A549 (cell line): ENCODE data around the gene S1PR2. TPM values are rescaled to one million over a fixed set of nuclear protein-coding genes. Genes with fewer than 3 reads are reported as not detected.

Source experiments
- ATAC-seq, 2 experiments: fragments of 200-7000 bp in 1 of 2; fragments of >200 bp in 1 of 2; cut with Nextera tagmentation in 1 of 2; cut with Tn5 transposase in 1 of 2; 3 replicates each; pipeline versions ENCODE4 v1.8.0 to v1.9.1; 2018 to 2020; ENCODE audit warnings: mild to moderate bottlenecking in 1 of 2, moderate library complexity in 1 of 2
- CTCF ChIA-PET: fragments of 300-600 bp; sonication (Branson Sonifier 250); formaldehyde crosslinking; extraction: SDS; loops from one replicate; lab custom pipeline; 2021; ENCODE audit warnings: antibody characterized with exemption, inconsistent platforms; lab: Yijun Ruan, JAX
- POLR2A ChIA-PET: fragments of 350-600 bp; formaldehyde crosslinking; extraction: SDS; loops from one replicate; lab custom pipeline; 2021; ENCODE audit warnings: antibody characterized with exemption, inconsistent platforms; lab: Yijun Ruan, JAX
- DNase-seq, 2 experiments: peaks; one replicate each; pipeline versions ENCODE4 v3.0.0 to v3.0.0-alpha.2; 2011 to 2016; ENCODE audit warnings: low read depth in 1 of 2, low spot score in 1 of 2
- FAIRE-seq: peaks from 2 replicates; lab custom pipeline; 2011; peaks lifted over from hg19 to GRCh38; lab: Jason Lieb, UNC
- H3K27ac ChIP-seq, 2 experiments: fragments of >200 bp; sonication (Bioruptor Twin); formaldehyde crosslinking; 3 replicates each; pipeline ENCODE4 v1.5.1; 2016 to 2017
- H3K4me1 ChIP-seq: fragments of >200 bp; sonication (Bioruptor Twin); formaldehyde crosslinking; 3 replicates; pipeline ENCODE4 v1.6.1; 2016
- H3K4me2 ChIP-seq: fragments of >200 bp; sonication (Bioruptor Twin); formaldehyde crosslinking; 3 replicates; pipeline ENCODE4 v1.6.1; 2016
- H3K4me3 ChIP-seq: fragments of >200 bp; sonication (Bioruptor Twin); formaldehyde crosslinking; 3 replicates; pipeline ENCODE4 v1.5.1; 2016
- H3K9me3 ChIP-seq: fragments of >200 bp; sonication (Bioruptor Twin); formaldehyde crosslinking; 3 replicates; pipeline ENCODE4 v1.6.1; 2016
- ATOH8 ChIP-seq: fragments of 250-450 bp; sonication (Bioruptor Pico); IDR thresholded peaks from 2 replicates; pipeline ENCODE4 v1.5.0; 2020; ENCODE audit warnings: low read depth, mild to moderate bottlenecking, moderate library complexity
- BHLHE40 ChIP-seq: IDR thresholded peaks from 2 replicates; pipeline ENCODE4 v1.6.1; 2012; ENCODE audit warnings: low read depth, low read length, inconsistent platforms
- CBX2 ChIP-seq: fragments of 200-600 bp; sonication (generic); IDR thresholded peaks from 2 replicates; pipeline ENCODE4 v1.6.1; 2016; ENCODE audit warnings: low read depth, mild to moderate bottlenecking, borderline replicate concordance
- CBX8 ChIP-seq: fragments of 200-600 bp; sonication (generic); IDR thresholded peaks from 2 replicates; pipeline ENCODE4 v1.6.1; 2016
- CEBPB ChIP-seq, 2 experiments: fragments of >200 bp in 1 of 2; sonication (Bioruptor Twin) in 1 of 2; formaldehyde crosslinking in 1 of 2; IDR thresholded peaks; 2 replicates each; pipeline ENCODE4 v1.6.1; 2012 to 2016
- CTCF ChIP-seq: fragments of >200 bp; sonication (Bioruptor Twin); formaldehyde crosslinking; IDR thresholded peaks from 3 replicates; pipeline ENCODE4 v1.5.1; 2016
- EHF ChIP-seq: fragments of 250-450 bp; sonication (Bioruptor Pico); IDR thresholded peaks from 2 replicates; pipeline ENCODE4 v1.5.0; 2020; ENCODE audit warnings: mild to moderate bottlenecking
- EHMT2 ChIP-seq: fragments of 200-600 bp; sonication (generic); IDR thresholded peaks from 2 replicates; pipeline ENCODE4 v1.6.1; 2016; ENCODE audit warnings: antibody characterized with exemption, low read depth, mild to moderate bottlenecking, moderate library complexity
- ELK1 ChIP-seq: fragments of 150-350 bp; IDR thresholded peaks from 2 replicates; pipeline ENCODE4 v1.6.1; 2014; ENCODE audit warnings: low read depth, mild to moderate bottlenecking, low read length
- FOSB ChIP-seq: fragments of 250-450 bp; sonication (Bioruptor Pico); IDR thresholded peaks from 2 replicates; pipeline ENCODE4 v1.5.0; 2020; ENCODE audit warnings: mild to moderate bottlenecking, moderate library complexity
- FOSL2 ChIP-seq, 2 experiments: fragments of 450-650 bp in 1 of 2; fragments of >200 bp in 1 of 2; sonication (Bioruptor Twin) in 1 of 2; formaldehyde crosslinking; IDR thresholded peaks; 2 replicates each; pipeline versions ENCODE4 v1.5.0 to v1.6.1; 2016 to 2020; ENCODE audit warnings: mild to moderate bottlenecking in 1 of 2, moderate library complexity in 1 of 2
- GATA3 ChIP-seq: IDR thresholded peaks from 2 replicates; pipeline ENCODE4 v1.6.1; 2012; ENCODE audit warnings: borderline replicate concordance
- HES2 ChIP-seq: fragments of >200 bp; sonication (Bioruptor Twin); formaldehyde crosslinking; IDR thresholded peaks from 2 replicates; pipeline ENCODE4 v1.6.1; 2016
- MAFK ChIP-seq: fragments of 450-650 bp; IDR thresholded peaks from 2 replicates; pipeline ENCODE4 v1.6.1; 2014; ENCODE audit not compliant: partially characterized antibody
- MAX ChIP-seq: IDR thresholded peaks from 2 replicates; pipeline ENCODE4 v1.6.1; 2012
- PBX3 ChIP-seq: IDR thresholded peaks from 2 replicates; pipeline ENCODE4 v1.6.1; 2012
- PHF8 ChIP-seq: fragments of 200-600 bp; sonication (generic); IDR thresholded peaks from 2 replicates; pipeline ENCODE4 v1.6.1; 2016; ENCODE audit warnings: low read depth, mild to moderate bottlenecking, antibody characterized with exemption, moderate library complexity, borderline replicate concordance
- RAD21 ChIP-seq, 2 experiments: fragments of >200 bp in 1 of 2; sonication (Bioruptor Twin) in 1 of 2; formaldehyde crosslinking in 1 of 2; IDR thresholded peaks in 1 of 2; conservative IDR thresholded peaks in 1 of 2; 2 replicates in 1 of 2; 3 replicates in 1 of 2; pipeline ENCODE4 v1.6.1; 2012 to 2018; ENCODE audit warnings: inconsistent platforms in 1 of 2
- RARB ChIP-seq: fragments of 250-450 bp; sonication (Bioruptor Pico); IDR thresholded peaks from 2 replicates; pipeline ENCODE4 v1.8.0; 2021; ENCODE audit warnings: mild to moderate bottlenecking, moderate library complexity
- REST ChIP-seq: fragments of 200-600 bp; sonication (generic); IDR thresholded peaks from 2 replicates; pipeline ENCODE4 v1.6.1; 2016; ENCODE audit warnings: antibody characterized with exemption, mild to moderate bottlenecking, moderate library complexity
- RFX5 ChIP-seq: fragments of 450-650 bp; IDR thresholded peaks from 2 replicates; pipeline ENCODE4 v1.7.1; 2014; ENCODE audit warnings: antibody characterized with exemption, mild to moderate bottlenecking, moderate library complexity
- SMC3 ChIP-seq: fragments of >200 bp; sonication (Bioruptor Twin); formaldehyde crosslinking; IDR thresholded peaks from 3 replicates; pipeline ENCODE4 v1.6.1; 2018; ENCODE audit warnings: inconsistent platforms
- SREBF2 ChIP-seq: fragments of 450-650 bp; IDR thresholded peaks from 2 replicates; pipeline ENCODE4 v1.6.1; 2014; ENCODE audit warnings: mild to moderate bottlenecking, moderate library complexity
- USF2 ChIP-seq: fragments of 450-650 bp; IDR thresholded peaks from 2 replicates; pipeline ENCODE4 v1.6.1; 2014; ENCODE audit warnings: antibody characterized with exemption
- ZC3H11A ChIP-seq: fragments of 450-650 bp; IDR thresholded peaks from 2 replicates; pipeline ENCODE4 v1.6.1; 2014; ENCODE audit warnings: antibody characterized with exemption, mild to moderate bottlenecking
- WGBS: methylation state at CpG from one replicate; pipeline ENCODE4 v1.1.6; 2017; ENCODE audit errors: missing lambda C conversion rate; 5-methylcytosine and 5-hydroxymethylcytosine counted together
- polyA plus RNA-seq, 4 experiments: library from polyadenylated mRNA; depleted of rRNA in 3 of 4; stranded (reverse); fragments of >200 nt; fragmentation: RNase III in 1 of 4; extraction: RNeasy Plus Mini Kit Qiagen cat#74134 plus additional on column Dnase treatment in 1 of 4; gene quantifications; 2 replicates in 3 of 4; 3 replicates in 1 of 4; pipeline ENCODE4 v1.2.3, GENCODE V29; 2011 to 2017

S1PR2 gene
- polyA plus RNA-seq, 2 of the 4 experiments (the other 2 are of a cell fraction), result 0.72 to 0.87 TPM

GRCh38 chr19:10184636-10185035, 46.5 kb downstream of the S1PR2 start:
- Histone ChIP-seq H3K4me1 (no peaks in the 10 kb centered on the region), H3K4me2 (no peak overlapping the region), H3K9me3 (no peaks in the 10 kb centered on the region), H3K4me3 (no peak overlapping the region), H3K27ac (no peak overlapping the region)
- DNase-seq, result no peak
- CTCF ChIA-PET, result interaction anchor here (1.1 kb wide), 1 partner anchor 65 kb away, joined by 3 read pairs; no protein-coding TSS in a partner anchor
- POLR2A ChIA-PET, result no interaction called here
- no peak for ATAC-seq
- WGBS, result 100% methylated on average over 2 of the region's 5 CpGs
- no peak for TF ChIP-seq SMC3
- TF ChIP-seq FOSB, result no peak
- no peak for TF ChIP-seq GATA3
- TF ChIP-seq CEBPB (IDR thresholded peaks at IDR 0.05), result no peak
- no peak for TF ChIP-seq RFX5
- TF ChIP-seq HES2, result no peak
- TF ChIP-seq EHF, result no peak
- no peak for TF ChIP-seq EHMT2
- TF ChIP-seq PBX3, result no peak
- no peak for TF ChIP-seq ATOH8
- TF ChIP-seq MAFK, result no peak
- TF ChIP-seq, all 56 proteins: peak for 0
- no peak for FAIRE-seq

GRCh38 chr19:10183926-10184325, 47.2 kb downstream of the S1PR2 start:
- Histone ChIP-seq H3K4me2 (no peak overlapping the region), H3K4me3 (no peak overlapping the region), H3K4me1 (no peaks in the 10 kb centered on the region), H3K27ac (no peak overlapping the region), H3K9me3 (no peaks in the 10 kb centered on the region)
- no peak for DNase-seq
- ChIA-PET POLR2A (no interaction called here), CTCF (no interaction called here)
- no peak for TF ChIP-seq PHF8
- no peak for TF ChIP-seq RAD21 (conservative IDR thresholded peaks at IDR 0.05 in 1 of 2, IDR thresholded peaks at IDR 0.05 in 1 of 2)
- no peak for TF ChIP-seq SREBF2
- TF ChIP-seq CTCF, result no peak
- 91% methylated on average over 3 of the region's 3 CpGs for WGBS
- no peak for FAIRE-seq
- no peak for ATAC-seq

GRCh38 chr19:10182847-10183246, 48.3 kb downstream of the S1PR2 start:
- FAIRE-seq, result no peak
- WGBS, result 90% methylated on average over 10 of the region's 10 CpGs
- no peak overlapping the region for H3K4me2 ChIP-seq
- TF ChIP-seq RFX5 (no peak), BHLHE40 (no peak), USF2 (no peak), CBX8 (no peak), MAX (no peak), ZC3H11A (no peak), EHF (no peak), FOSL2 (IDR thresholded peaks at IDR 0.05) (no peak), FOSL2 (CRISPR knock-in tag; IDR thresholded peaks at IDR 0.05) (no peak), REST (no peak), RARB (CRISPR knock-in tag) (no peak), ELK1 (no peak), MAFK (no peak), CBX2 (no peak)

More at GRCh38 chr19:10182847-10183246, 48.3 kb downstream of the S1PR2 start:
- DNase-seq (no peak), ATAC-seq (no peak)
- Histone ChIP-seq H3K27ac (no peak overlapping the region), H3K4me1 (no peaks in the 10 kb centered on the region), H3K9me3 (no peaks in the 10 kb centered on the region), H3K4me3 (no peak overlapping the region)
- ChIA-PET CTCF (no interaction called here), POLR2A (no interaction called here)
